ENCODE measurements around the gene CPNE9.

Gene CPNE9

GRCh38 chr3:9686703-9687102 is 16.9 kb upstream of the CPNE9 start:
- DNase-seq (ENCODE audit: low read depth in 1 of 2, low spot score in 1 of 2), result no peak

- DNase-seq (ENCODE audit: low read depth in 1 of 2, low spot score in 1 of 2), result no peak
These were observed 16.1 kb upstream of the CPNE9 start for GRCh38 chr3:9687514-9687913.

- DNase-seq (ENCODE audit: low read depth in 1 of 2, low spot score in 1 of 2), result no peak
These were observed 14.7 kb upstream of the CPNE9 start for GRCh38 chr3:9688961-9689360.

- DNase-seq (ENCODE audit: low read depth in 1 of 2, low spot score in 1 of 2), result no peak
These were observed 13.9 kb upstream of the CPNE9 start for GRCh38 chr3:9689757-9690156.

- no peak for DNase-seq (ENCODE audit: low read depth in 1 of 2, low spot score in 1 of 2)
These were observed 12.9 kb upstream of the CPNE9 start for GRCh38 chr3:9690451-9691450.

- DNase-seq (ENCODE audit: low read depth in 1 of 2, low spot score in 1 of 2), result no peak
These were observed 12.0 kb upstream of the CPNE9 start for GRCh38 chr3:9691636-9692035.

GRCh38 chr3:9692416-9692815 is 11.2 kb upstream of the CPNE9 start:
- no peak for DNase-seq (ENCODE audit: low read depth in 1 of 2, low spot score in 1 of 2)

GRCh38 chr3:9695345-9695744 is 8.3 kb upstream of the CPNE9 start:
- no peak for DNase-seq (ENCODE audit: low read depth in 1 of 2, low spot score in 1 of 2)

GRCh38 chr3:9695746-9696145 is 7.9 kb upstream of the CPNE9 start:
- no peak for DNase-seq (ENCODE audit: low read depth in 1 of 2, low spot score in 1 of 2)

- DNase-seq (ENCODE audit: low read depth in 1 of 2, low spot score in 1 of 2), result no peak
These were observed 7.0 kb upstream of the CPNE9 start for GRCh38 chr3:9696480-9697220.

- no peak for DNase-seq (ENCODE audit: low read depth in 1 of 2, low spot score in 1 of 2)
These were observed 5.7 kb upstream of the CPNE9 start for GRCh38 chr3:9697892-9698291.

- DNase-seq (ENCODE audit: low read depth in 1 of 2, low spot score in 1 of 2), result no peak
These were observed 5.3 kb upstream of the CPNE9 start for GRCh38 chr3:9698293-9698692.

GRCh38 chr3:9700536-9700935 is 3.1 kb upstream of the CPNE9 start:
- DNase-seq (ENCODE audit: low read depth in 1 of 2, low spot score in 1 of 2), result no peak

- DNase-seq (ENCODE audit: low read depth in 1 of 2, low spot score in 1 of 2), result no peak
These were observed 2.6 kb upstream of the CPNE9 start for GRCh38 chr3:9701006-9701405.

GRCh38 chr3:9701711-9702110 is 1.9 kb upstream of the CPNE9 start:
- no peak for DNase-seq (ENCODE audit: low read depth in 1 of 2, low spot score in 1 of 2)

- no peak for DNase-seq (ENCODE audit: low read depth in 1 of 2, low spot score in 1 of 2)
These were observed 393 bp upstream of the CPNE9 start for GRCh38 chr3:9703240-9703639.

GRCh38 chr3:9704347-9705322 is 1.0 kb downstream of the CPNE9 start:
- no peak for DNase-seq (ENCODE audit: low read depth in 1 of 2, low spot score in 1 of 2)

- no peak for DNase-seq (ENCODE audit: low read depth in 1 of 2, low spot score in 1 of 2)
These were observed 6.6 kb downstream of the CPNE9 start for GRCh38 chr3:9710174-9710739.

- no peak for DNase-seq (ENCODE audit: low read depth in 1 of 2, low spot score in 1 of 2)
These were observed 8.8 kb downstream of the CPNE9 start for GRCh38 chr3:9712415-9712814.

- DNase-seq (ENCODE audit: low read depth in 1 of 2, low spot score in 1 of 2), result no peak
These were observed 9.5 kb downstream of the CPNE9 start for GRCh38 chr3:9713142-9713541.

- DNase-seq (ENCODE audit: low read depth in 1 of 2, low spot score in 1 of 2), result no peak
These were observed 11.5 kb downstream of the CPNE9 start for GRCh38 chr3:9715136-9715535.
